Amniotic epithelial cell (primary cell): Measurements from ENCODE around the gene PIP4K2A.
A peak's percentile ranks its signal among the peaks of the same experiment; 100 is the strongest.

Experiments
- DNase-seq: peaks from one replicate; pipeline ENCODE4 v3.0.0-alpha.2; 2010; ENCODE audit warnings: low read depth

Gene PIP4K2A

DNA sequence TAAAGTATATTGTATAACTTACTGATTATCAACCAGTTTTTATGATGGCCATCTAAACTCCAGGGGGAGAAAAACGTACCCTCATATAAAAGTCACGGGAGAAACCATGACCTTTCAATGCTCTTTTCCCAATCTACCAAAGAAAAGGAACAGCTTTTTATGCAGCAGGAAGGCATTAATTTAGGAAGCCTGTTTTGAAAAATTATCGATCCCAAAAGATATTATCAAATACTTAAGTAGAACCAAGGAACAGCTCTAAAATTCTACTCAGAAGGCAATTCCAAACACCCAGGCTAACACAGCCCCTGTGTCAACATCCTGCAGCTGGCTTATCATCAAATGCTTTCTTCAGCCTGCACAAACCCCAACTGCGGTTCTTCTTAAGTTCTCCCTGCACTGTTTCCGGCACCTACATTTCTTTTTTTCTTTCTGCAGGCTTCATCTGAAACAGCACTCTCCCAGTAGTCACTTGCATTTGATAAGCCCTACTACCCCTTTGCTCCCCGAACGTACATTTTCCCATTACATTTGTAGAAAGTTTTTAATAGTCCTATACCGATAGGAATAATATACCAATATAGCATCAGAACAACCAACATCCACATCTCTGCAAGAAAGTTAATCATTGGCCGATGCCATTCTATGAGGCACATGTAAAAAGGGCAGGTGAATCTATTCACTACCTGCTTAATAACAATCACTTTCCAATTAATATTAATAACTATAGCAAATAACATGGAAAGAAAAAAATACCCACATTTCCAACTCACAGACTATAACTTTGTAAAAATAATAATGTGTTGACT is 47.9 kb downstream of the PIP4K2A start:
- peak; percentile 60 for DNase-seq

DNA sequence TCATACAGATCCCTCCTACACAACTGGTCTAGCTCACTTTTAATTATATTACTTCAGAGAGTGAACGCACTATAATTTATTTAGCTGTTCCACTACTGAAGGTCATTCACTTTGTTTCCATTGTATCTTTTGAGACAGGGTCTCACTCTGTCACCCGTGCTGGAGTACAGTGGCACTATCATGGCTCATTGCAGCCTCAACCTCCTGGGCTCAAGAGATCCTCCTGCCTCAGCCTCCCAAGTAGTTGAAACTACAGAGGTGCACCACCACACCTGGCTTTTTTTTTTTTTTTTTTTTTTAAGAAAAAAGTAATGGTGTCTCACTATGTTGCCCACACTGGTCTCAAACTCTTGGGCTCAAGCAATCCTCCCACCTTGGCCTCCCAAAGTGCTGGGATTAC is 49.0 kb downstream of the PIP4K2A start:
- DNase-seq, result no peak

GRCh38 chr10:22662733-22663330 is 51.5 kb downstream of the PIP4K2A start:
- no peak for DNase-seq

DNA sequence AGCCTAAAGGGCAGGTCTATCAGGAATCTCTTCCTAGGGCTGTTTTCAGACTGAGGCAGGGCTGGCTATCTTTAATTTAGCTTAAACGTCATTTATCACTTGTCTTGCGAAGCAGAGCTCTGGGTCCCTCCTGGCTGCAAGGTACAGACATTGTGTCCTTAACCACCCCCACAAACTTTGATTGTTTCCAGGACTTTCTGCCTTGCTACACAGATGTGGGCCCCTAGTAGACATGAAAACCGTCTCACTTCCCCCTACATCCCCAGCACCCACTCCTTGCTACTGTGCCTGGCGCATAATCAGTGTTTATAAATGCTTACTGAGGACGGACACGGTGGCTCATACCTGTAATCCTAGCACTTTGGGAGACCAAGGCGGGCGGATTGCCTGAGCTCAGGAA is 54.5 kb downstream of the PIP4K2A start:
- no peak for DNase-seq

DNA sequence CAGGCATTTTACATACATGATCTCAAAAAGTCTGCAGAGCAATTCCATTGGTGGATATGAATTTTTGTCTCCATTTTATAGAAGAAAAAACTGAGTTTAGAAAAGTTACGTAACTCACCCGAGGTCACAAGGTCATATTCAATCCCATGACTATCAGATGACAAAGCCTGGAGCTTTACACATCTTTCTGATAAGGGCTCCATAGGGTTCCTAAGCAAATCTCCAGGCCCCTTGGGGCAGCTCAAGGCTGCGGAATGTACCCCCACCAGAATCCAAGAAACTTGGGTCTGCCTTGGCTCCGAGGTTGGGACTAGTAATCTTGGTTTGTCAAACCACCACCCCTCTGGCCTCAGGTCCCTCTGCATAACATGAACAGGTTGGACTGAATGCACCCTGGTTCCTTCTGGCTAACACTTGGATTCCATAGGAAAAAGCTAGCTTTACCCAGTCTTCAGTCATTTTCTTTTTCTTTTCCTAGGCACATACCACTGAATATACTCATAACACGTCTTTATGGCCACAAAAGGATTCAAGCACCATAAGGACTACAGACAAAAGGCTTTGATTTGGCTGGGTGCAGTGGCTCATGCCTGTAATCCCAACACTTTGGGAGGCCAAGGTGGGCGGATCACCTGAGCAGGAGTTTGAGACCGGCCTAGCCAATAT is 55.5 kb downstream of the PIP4K2A start:
- peak; percentile 26 for DNase-seq

DNA sequence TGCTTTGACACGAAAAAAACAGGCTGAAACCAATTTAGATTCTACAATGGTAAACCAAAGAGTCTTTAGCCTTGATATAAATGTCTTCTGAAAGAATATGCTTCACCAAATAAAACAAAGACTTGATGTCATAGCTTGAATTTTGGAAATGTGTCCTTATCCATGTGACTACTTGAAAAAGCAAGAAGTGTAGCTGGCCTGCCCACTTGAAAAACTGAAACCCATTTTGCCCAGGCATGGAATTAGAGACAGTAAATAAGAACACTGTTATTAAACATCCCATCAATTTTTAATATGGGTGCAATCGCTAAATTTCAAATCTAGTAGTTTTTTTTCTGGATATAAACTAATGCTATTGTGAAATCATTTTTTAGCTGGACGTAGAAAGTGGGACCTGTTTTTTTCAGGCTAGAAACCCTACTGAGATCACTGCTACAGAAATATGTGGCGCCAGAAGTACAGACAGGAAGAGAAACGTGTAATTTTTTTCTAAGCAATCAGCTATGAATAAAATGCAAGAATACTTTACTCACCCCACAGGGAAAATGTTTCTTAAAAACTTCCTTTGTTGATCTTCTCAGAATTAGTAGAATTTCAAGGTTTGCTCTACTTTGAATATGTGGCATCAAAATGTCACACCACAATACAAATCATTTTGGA is 56.7 kb downstream of the PIP4K2A start:
- DNase-seq, result peak; percentile 41

DNA sequence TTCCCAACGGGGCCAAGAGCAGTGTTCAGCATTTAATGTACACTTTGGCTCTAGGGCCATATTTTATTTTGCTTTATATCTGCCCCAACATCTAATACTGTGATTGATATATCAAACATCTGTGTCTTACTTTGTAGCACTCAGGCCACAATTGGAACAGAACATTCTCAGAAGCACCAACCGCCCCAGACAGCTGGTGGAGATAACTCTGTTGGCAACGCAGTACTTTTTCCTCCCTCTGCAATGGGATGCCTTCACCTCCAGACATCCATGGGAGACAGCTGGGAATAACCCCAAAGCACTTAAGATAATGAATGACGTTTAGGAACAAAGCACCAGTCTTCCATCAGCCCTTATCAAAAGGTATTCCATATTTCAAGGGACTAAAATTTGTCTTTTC is 57.4 kb downstream of the PIP4K2A start:
- peak; percentile 37 for DNase-seq

- no peak for DNase-seq
Measured at GRCh38 chr10:22656036-22656435, 58.3 kb downstream of the PIP4K2A start.

GRCh38 chr10:22655312-22655981 is 58.9 kb downstream of the PIP4K2A start:
- peak; percentile 84 for DNase-seq

DNA sequence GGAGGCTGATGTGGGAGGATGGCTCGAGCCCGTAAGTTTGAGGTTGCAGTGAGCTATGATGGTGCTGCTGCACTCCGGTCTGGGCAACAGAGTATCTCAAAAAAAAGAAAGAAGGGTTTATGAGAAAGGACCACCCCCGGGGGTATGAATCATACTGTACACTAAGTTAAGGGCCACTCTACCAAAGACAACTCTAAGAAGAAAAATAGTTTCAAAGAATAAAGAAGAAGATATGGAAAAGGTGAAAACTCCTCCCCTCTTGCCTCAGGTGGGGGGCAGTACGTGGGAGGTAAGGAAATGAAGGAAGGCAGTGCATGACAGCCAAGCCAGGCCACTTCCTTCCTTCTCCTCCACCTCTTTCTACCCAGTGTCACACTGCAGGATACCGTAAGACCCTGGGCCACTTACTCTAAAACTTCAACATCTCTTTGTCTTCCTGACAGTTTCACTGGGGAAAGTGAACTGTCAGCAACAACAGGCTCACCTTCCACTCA is 61.3 kb downstream of the PIP4K2A start:
- DNase-seq, result no peak

- DNase-seq, result no peak
Measured at GRCh38 chr10:22651276-22651980, 63.0 kb downstream of the PIP4K2A start.

DNA sequence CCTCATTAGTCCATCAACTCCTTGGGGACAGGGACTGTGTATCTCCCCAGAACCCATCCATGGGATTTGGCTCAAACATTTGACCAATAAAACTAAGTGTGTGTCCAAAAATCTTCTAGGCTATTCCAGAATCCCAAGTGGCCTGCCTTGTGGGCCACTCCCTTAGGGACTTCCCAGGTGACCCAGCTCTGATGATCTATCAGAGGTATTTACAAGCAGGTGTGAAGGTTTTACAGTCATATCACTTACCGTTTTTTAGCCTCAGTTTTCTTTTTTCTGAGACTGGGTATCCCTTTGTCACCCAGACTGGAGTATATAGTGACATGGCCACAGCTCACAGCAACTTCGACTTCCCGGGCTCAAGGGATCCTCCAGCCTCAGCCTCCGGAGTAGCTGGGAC is 64.4 kb downstream of the PIP4K2A start:
- DNase-seq, result no peak

DNA sequence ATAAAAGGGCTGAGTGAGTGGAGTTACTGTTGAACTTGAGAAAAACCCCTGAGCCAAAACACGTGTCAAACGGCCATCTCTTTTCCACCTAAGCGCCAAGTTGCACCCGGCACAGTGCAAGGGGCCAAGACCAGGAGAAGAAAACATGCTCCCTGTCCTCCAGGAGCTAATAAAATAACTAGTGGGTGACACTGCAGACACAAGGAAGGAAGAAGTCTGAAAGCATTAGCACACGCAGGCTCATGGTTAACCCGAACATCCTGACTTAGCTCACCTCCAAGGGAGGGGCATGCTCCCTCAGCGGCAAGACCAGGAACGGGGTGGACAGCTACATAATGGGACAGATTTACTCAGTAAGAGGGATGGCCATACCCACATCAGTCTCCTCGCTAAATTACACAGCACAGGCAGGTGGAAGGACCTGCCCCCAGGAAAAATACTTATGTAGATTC is 65.0 kb downstream of the PIP4K2A start:
- DNase-seq, result no peak

DNA sequence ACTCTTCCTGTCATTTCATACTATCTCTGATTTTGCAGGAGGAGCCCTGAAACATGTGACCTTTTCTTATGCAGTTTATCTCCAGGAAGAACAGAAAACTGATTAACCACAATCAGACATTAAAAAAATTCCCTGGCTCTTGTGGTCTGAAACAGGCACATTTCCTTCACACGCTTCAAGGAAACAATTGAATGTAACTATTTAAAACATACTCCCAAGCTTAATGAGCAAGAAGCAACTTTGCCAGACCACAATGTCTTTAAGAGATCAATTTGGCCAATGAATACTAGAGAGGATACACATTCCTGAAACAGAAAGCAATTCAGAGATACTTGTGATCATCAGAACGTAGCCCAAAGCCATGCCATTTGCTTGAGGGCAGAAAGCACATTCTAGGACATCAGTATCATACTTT is 65.8 kb downstream of the PIP4K2A start:
- DNase-seq, result peak; percentile 29

DNA sequence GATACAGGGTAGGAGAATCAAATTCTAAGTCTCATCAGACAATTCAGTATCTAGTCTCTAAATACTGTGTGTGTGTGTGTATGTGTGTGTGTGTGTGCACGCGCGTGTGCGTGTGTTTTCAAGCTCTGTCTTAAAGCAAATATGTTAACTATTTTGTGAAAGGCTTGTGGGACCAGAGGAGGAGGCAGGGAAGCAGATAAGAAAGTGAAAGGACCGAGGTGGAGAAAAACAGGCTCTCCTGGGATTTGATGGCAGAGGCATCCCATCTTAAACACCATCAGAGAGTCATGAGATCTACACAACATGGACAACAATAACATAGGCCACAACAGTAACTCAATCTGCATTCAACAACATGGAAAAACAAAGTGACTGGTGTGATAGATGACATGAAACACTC is 67.1 kb downstream of the PIP4K2A start:
- no peak for DNase-seq

DNA sequence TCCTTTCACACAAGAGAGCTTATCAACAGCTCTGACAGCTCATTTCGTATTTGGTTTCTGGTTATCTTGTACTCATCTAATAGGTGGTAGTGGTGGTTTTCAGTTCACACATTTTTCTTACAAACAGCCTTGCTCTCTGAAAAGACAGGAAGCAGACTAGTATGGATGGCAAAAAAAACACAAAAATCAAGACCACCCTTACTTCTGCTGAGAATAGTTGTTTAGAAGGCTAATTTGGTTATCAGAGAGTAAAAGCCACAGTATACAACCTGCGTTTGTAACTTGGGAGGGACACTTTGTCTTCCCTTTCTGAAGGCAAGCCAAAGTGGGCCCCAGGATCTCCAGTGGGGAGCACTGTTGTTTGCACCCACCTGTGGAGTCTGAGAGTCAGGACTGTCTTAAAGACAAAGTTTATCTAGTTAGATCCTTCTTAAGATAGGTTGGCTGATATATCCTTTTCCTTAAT is 68.0 kb downstream of the PIP4K2A start:
- DNase-seq, result peak; percentile 43

GRCh38 chr10:22644222-22644621 is 70.2 kb downstream of the PIP4K2A start:
- no peak for DNase-seq

- no peak for DNase-seq
Measured at GRCh38 chr10:22643775-22644174, 70.6 kb downstream of the PIP4K2A start.

GRCh38 chr10:22643116-22643515 is 71.3 kb downstream of the PIP4K2A start:
- no peak for DNase-seq

GRCh38 chr10:22641743-22642142 is 72.6 kb downstream of the PIP4K2A start:
- no peak for DNase-seq

- no peak for DNase-seq
Measured at GRCh38 chr10:22640359-22640758, 74.0 kb downstream of the PIP4K2A start.
